Sigmoid colon (tissue), 4 donors: ENCODE measurements around the gene OR51B6.

Experiments
- POLR2A ChIP-seq, 2 donors: fragments of 450-650 bp; IDR thresholded peaks; one replicate each; pipeline ENCODE4 v1.6.1; 2016; ENCODE audit warnings: antibody characterized with exemption in 2 of 2, mild to moderate bottlenecking in 2 of 2, moderate library complexity in 2 of 2
- POLR2AphosphoS5 ChIP-seq, 4 donors: sonication (generic); formaldehyde crosslinking; IDR thresholded peaks; one replicate each; pipeline ENCODE4 v1.6.1; 2017; ENCODE audit warnings: antibody characterized with exemption in 4 of 4
- TF ChIP-seq, protein P1 (sequence below), 4 experiments: fragments of 450-650 bp in 3 of 4; fragments of 200-600 bp in 1 of 4; IDR thresholded peaks; one replicate each; pipeline ENCODE4 v1.5.1; 2016 to 2019; ENCODE audit warnings: antibody characterized with exemption in 4 of 4, mild to moderate bottlenecking in 3 of 4, moderate library complexity in 2 of 4

DNA sequence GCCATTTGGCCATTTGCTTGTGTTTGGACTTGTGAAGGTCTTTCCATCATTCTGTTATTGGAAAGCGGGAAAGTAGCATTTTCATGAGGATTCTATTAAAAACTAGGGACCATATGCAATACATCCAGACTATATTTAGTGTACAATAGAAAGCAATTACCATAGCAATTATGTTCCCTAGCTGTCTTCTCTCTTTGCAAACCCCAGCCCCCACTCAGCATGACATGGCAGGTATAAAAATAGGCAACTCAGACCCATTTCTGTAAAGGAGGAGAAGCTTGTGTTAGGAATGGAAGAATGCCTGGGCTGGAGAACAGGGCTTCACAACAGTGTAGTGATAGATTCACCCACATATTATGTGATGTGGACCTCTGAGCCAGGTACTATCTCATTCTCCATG, 12.4 kb downstream of the OR51B6 start:
- no peak for TF ChIP-seq POLR2AphosphoS5 (IDR thresholded peaks at IDR 0.05)
- no peak for TF ChIP-seq POLR2A (IDR thresholded peaks at IDR 0.05)
- TF ChIP-seq, protein P1, sequence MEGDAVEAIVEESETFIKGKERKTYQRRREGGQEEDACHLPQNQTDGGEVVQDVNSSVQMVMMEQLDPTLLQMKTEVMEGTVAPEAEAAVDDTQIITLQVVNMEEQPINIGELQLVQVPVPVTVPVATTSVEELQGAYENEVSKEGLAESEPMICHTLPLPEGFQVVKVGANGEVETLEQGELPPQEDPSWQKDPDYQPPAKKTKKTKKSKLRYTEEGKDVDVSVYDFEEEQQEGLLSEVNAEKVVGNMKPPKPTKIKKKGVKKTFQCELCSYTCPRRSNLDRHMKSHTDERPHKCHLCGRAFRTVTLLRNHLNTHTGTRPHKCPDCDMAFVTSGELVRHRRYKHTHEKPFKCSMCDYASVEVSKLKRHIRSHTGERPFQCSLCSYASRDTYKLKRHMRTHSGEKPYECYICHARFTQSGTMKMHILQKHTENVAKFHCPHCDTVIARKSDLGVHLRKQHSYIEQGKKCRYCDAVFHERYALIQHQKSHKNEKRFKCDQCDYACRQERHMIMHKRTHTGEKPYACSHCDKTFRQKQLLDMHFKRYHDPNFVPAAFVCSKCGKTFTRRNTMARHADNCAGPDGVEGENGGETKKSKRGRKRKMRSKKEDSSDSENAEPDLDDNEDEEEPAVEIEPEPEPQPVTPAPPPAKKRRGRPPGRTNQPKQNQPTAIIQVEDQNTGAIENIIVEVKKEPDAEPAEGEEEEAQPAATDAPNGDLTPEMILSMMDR (IDR thresholded peaks at IDR 0.05), result no peak
